GM15510 (cell line): ENCODE results near the gene KIAA0408.

ENCODE experiments used
- POLR2A ChIP-seq: IDR thresholded peaks from 3 replicates; pipeline ENCODE4 v1.6.1; 2011; ENCODE audit warnings: borderline replicate concordance; ENCODE audit not compliant: insufficient read length; ENCODE audit errors: extremely low read depth

The KIAA0408 gene

GRCh38 chr6:127475135-127475822, 16.1 kb upstream of the KIAA0408 start:
- no peak for TF ChIP-seq POLR2A

DNA sequence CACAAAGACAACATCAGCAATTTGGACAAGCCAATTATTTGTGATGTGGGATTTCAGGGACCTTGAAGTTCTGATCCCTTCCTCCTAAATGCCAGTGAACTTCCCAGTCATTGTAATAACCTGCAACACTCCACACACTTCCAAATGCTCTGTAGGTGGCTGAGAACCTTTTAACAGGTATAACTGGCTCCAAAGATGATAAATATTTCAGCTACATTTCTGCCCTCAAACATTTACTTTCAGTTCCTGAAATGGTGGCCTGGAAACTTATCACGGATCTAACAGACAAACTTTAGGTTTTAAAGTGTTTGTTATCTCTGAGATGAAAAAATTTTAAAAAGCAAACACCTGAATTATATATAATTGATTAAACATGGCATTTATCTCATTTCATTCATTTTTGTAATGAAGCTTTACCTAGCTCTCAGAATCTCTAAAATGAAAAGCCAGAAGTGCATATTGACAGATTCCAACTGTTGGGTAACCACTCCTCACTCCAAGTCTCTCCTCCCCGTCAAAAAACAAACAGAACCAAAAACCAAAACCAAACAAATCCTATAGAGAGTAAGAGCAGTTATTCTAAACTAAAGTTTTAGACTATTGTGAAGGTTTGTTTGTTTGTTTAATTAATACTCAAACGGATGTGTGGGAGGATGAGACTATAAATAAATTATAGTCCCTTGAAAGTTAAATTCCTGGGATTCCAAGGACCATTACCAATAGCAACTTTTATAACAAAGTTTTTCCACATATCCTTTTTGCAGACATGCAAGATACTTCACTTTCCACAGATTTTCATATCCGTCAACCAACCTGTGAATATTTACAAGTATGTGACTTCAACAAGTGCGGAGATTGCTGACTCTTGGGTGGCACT, 12.4 kb upstream of the KIAA0408 start:
- no peak for TF ChIP-seq POLR2A

- TF ChIP-seq POLR2A, result no peak
These were observed 9.7 kb upstream of the KIAA0408 start for GRCh38 chr6:127468936-127469335.

GRCh38 chr6:127466416-127466815, 7.2 kb upstream of the KIAA0408 start:
- TF ChIP-seq POLR2A, result no peak

DNA sequence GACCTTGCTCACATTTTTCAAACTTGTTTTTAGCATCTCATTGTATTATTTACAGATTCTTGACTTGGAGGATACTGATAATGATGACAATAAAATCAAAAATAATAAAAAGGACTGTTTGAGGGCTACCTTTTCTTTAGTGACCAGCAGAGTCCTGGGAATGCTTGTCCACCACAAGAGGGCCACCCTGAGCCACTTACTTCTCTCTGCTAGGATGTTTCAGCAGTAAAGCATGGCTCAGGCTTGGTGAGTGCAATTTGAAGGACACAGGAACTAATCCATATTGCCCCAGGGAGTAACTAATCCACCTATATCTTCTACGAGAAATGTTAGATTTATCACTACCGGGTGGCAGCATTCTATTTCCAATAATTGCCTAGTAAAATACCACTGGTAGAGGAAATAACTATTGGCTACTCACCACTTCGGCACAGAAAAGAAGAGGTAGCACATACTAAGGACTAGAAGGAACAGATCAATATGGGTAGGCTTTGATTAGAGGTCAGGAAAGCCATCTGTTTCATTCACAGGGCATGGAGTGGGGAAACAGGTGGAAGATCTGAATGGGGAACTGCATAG, 5.8 kb upstream of the KIAA0408 start:
- no peak for TF ChIP-seq POLR2A

DNA sequence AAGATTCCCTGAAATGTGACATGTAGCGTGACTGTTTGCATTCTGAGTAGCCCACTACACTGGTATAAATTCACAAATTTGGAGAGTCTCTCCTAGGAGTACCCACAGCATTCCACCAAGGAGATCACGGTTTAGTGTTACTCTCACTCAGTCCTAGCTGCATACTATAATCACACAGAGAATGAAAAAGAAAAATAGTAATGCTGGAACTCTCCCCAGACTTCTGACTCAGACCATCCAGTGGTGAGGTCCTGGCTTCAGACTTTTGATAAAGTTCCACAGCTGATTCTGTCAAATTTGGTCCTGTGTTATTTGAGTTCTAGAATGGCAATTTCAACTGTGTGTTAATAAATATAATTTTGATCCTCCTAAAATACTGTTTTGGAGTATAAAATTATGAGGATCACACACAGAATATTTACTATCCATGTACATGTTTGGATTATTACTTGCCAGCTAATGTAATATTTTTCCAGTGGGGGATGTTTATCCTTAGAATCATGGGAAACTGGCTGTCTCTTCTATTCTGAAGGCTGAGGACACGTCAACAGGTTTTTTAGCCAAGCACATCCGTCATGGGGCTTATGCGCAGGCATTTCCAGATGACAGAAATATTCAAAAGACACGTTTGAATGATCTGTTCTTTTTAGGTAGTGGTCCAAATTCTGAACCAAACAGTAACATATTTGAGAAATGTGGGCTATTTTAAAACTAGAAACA, 5.1 kb upstream of the KIAA0408 start:
- no peak for TF ChIP-seq POLR2A

GRCh38 chr6:127463056-127463455, 3.9 kb upstream of the KIAA0408 start:
- no peak for TF ChIP-seq POLR2A

- no peak for TF ChIP-seq POLR2A
These were observed 3.2 kb upstream of the KIAA0408 start for GRCh38 chr6:127462376-127462775.

DNA sequence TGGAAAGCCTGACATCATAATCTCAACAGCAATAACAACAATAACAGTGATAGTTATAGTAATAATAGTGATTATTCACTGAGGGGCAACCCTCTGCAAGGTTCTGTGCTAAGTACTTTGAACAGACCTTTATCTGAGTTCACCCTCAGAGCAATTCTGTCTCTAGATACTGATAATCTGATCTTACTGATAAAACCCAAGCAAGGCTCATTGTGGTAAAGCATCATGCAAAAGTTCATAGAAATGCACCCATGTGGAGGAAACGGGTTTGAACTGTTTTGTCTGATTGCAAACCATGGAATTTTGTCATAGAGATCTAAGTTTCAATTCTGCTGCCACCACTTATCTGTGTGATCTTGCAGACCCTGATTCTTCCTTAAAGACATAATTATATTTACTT, 1.3 kb upstream of the KIAA0408 start:
- no peak for TF ChIP-seq POLR2A

GRCh38 chr6:127458817-127459216, 372 bp downstream of the KIAA0408 start:
- TF ChIP-seq POLR2A, result no peak

- no peak for TF ChIP-seq POLR2A
These were observed 967 bp downstream of the KIAA0408 start for GRCh38 chr6:127458222-127458621.

- TF ChIP-seq POLR2A, result no peak
These were observed 1.6 kb downstream of the KIAA0408 start for GRCh38 chr6:127457456-127458064.

DNA sequence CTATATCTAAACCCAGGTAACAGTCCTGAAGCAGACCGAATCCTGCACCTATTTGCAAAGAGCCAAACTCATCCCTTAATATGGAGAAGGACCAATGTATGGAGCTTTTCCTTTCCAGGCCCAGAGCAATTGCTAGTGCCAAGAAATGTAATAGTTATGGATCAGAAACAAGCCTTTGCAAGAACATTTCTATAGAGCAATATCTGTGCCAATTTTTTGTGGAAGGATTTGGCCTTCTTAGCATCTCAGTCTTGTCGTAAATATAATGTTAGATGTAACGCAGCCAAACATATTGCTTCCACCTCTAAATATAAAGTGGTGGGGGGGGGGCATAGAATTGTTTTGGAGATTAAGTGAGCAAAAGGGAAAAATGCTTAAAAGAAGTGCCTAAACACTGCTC, 2.7 kb downstream of the KIAA0408 start:
- no peak for TF ChIP-seq POLR2A

DNA sequence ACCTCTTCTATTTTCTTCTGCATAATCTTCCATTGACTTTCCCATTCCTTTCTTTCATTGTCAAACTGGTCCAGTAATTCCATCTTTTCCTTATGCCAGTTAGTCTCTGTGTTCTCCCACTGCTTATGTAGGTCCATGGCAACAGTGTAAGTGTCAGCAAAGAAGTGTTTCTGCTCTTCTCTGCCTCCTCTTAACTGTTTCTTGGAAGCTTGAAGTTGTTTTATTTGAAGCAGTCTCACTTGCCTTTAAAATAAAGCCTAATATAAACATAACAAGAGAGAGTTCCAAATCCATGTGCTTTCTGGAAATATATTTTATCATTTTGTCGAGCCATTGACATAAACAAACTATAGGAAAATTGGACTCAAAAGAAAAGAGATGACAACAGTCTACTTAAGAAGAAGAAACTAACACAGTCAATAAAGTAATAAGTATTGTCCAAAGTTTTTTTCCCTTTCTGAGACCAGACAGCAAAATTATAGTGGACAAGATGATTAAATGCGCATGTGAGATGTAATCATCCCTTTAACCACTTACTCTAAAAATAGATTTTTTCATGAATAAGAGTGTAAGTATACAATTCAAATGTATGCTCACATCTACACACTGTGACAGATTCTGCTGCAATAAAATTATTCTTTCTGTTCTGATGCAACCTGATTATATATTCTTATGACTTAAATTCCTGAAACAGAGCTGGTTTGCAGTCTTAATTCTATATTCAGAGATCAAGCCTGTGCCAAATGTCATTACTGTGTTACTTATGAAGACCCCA, 5.2 kb downstream of the KIAA0408 start:
- TF ChIP-seq POLR2A, result no peak
